Trophoblast cell (in vitro differentiated cells and primary cell): ENCODE measurements around the gene RBM33.
A peak's percentile ranks its signal among the peaks of the same experiment; 100 is the strongest.

Experiments used
- DNase-seq, 2 donors: peaks; one replicate each; pipeline ENCODE4 v3.0.0-alpha.2; 2016
- H2AFZ ChIP-seq: 2 replicates; pipeline ENCODE4 v1.6.1; 2013; ENCODE audit warnings: low read length, moderate library complexity, mild to moderate bottlenecking; ENCODE audit not compliant: insufficient read depth, poor library complexity
- H2AK5ac ChIP-seq: 2 replicates; pipeline ENCODE4 v1.6.1; 2013; ENCODE audit warnings: mild to moderate bottlenecking, low read length
- H2BK120ac ChIP-seq: 2 replicates; pipeline ENCODE4 v1.6.1; 2013; ENCODE audit warnings: low read length, mild to moderate bottlenecking, moderate library complexity; ENCODE audit not compliant: insufficient read depth, poor library complexity
- H2BK12ac ChIP-seq: 2 replicates; pipeline ENCODE4 v1.6.1; 2013; ENCODE audit warnings: mild to moderate bottlenecking, low read length, moderate library complexity
- H2BK5ac ChIP-seq: 2 replicates; pipeline ENCODE4 v1.6.1; 2013; ENCODE audit warnings: low read length, low read depth, moderate library complexity, mild to moderate bottlenecking; ENCODE audit not compliant: poor library complexity
- H3K14ac ChIP-seq: 2 replicates; pipeline ENCODE4 v1.6.1; 2013; ENCODE audit warnings: mild to moderate bottlenecking, low read length
- H3K18ac ChIP-seq: 2 replicates; pipeline ENCODE4 v1.6.1; 2013; ENCODE audit warnings: mild to moderate bottlenecking, low read length
- H3K23ac ChIP-seq: 2 replicates; pipeline ENCODE4 v1.6.1; 2013; ENCODE audit warnings: low read length
- H3K27ac ChIP-seq: 2 replicates; pipeline ENCODE4 v1.5.1; 2013; ENCODE audit warnings: low read depth, mild to moderate bottlenecking, inconsistent platforms, low read length, moderate library complexity
- H3K27me3 ChIP-seq: 2 replicates; pipeline ENCODE4 v1.6.1; 2013; ENCODE audit warnings: inconsistent platforms, mild to moderate bottlenecking, low read length, moderate library complexity; ENCODE audit not compliant: insufficient read depth
- H3K36me3 ChIP-seq, 2 experiments: 1 replicate in 1 of 2; 2 replicates in 1 of 2; pipeline ENCODE4 v1.6.1; 2013; ENCODE audit warnings: low read length in 2 of 2, mild to moderate bottlenecking in 2 of 2, moderate library complexity in 1 of 2; ENCODE audit not compliant: insufficient read depth in 2 of 2, control insufficient read depth in 1 of 2
- H3K4ac ChIP-seq: 2 replicates; pipeline ENCODE4 v1.6.1; 2013; ENCODE audit warnings: low read depth, mild to moderate bottlenecking, low read length, moderate library complexity
- H3K4me1 ChIP-seq, 2 experiments: 1 replicate in 1 of 2; 2 replicates in 1 of 2; pipeline ENCODE4 v1.6.1; 2013; ENCODE audit warnings: low read length in 2 of 2, mild to moderate bottlenecking in 2 of 2, moderate library complexity in 1 of 2; ENCODE audit not compliant: insufficient read depth in 2 of 2, control insufficient read depth in 1 of 2
- H3K4me2 ChIP-seq: 2 replicates; pipeline ENCODE4 v1.6.1; 2013; ENCODE audit warnings: inconsistent platforms, mild to moderate bottlenecking, low read length, moderate library complexity
- H3K4me3 ChIP-seq: 2 replicates; pipeline ENCODE4 v1.5.1; 2013; ENCODE audit warnings: mild to moderate bottlenecking, low read depth, low read length, inconsistent platforms
- H3K79me1 ChIP-seq: one replicate; pipeline ENCODE4 v1.6.1; 2013; ENCODE audit warnings: low read length
- H3K79me2 ChIP-seq: 2 replicates; pipeline ENCODE4 v1.6.1; 2013; ENCODE audit warnings: low read length, mild to moderate bottlenecking; ENCODE audit not compliant: control insufficient read depth, insufficient read depth, poor library complexity
- H3K9ac ChIP-seq: 2 replicates; pipeline ENCODE4 v1.6.1; 2013; ENCODE audit warnings: mild to moderate bottlenecking, low read length
- H3K9me3 ChIP-seq: 2 replicates; pipeline ENCODE4 v1.6.1; 2013; ENCODE audit warnings: low read depth, mild to moderate bottlenecking, control low read depth, inconsistent platforms, low read length; ENCODE audit not compliant: insufficient read depth
- H4K12ac ChIP-seq: 2 replicates; pipeline ENCODE4 v1.6.1; 2013; ENCODE audit warnings: low read depth, mild to moderate bottlenecking, low read length, moderate library complexity
- H4K8ac ChIP-seq: 2 replicates; pipeline ENCODE4 v1.6.1; 2013; ENCODE audit warnings: low read depth, mild to moderate bottlenecking, low read length, moderate library complexity
- H4K91ac ChIP-seq: one replicate; pipeline ENCODE4 v1.6.1; 2013; ENCODE audit warnings: low read depth, mild to moderate bottlenecking, low read length, moderate library complexity
- WGBS: extraction: QIAGEN DNeasy Blood & Tissue Kit; methylation state at CpG from one replicate; pipeline ENCODE4 v1.1.7; 2013; ENCODE audit warnings: missing lambda C conversion rate; ENCODE audit not compliant: insufficient read length, insufficient coverage; ENCODE audit errors: extremely low coverage; 5-methylcytosine and 5-hydroxymethylcytosine counted together

Gene RBM33

GRCh38 chr7:155802291-155802690 is 157.8 kb downstream of the RBM33 start:
- Histone ChIP-seq H4K91ac (no peak overlapping the region), H2BK5ac (no peak overlapping the region), H3K27me3 (peaks cover 48% of the 10 kb centered on the region), H3K36me3 (no peaks in the 10 kb centered on the region), H3K9ac (no peak overlapping the region), H2BK12ac (no peak overlapping the region), H3K4me1 (peaks cover 10 to 26% of the 10 kb centered on the region in 2 experiments), H2BK120ac (no peak overlapping the region), H3K9me3 (peaks cover 12% of the 10 kb centered on the region), H2AK5ac (no peak overlapping the region), H3K4me3 (no peak overlapping the region), H4K12ac (no peak overlapping the region), H3K18ac (no peak overlapping the region), H3K4me2 (no peak overlapping the region), H3K79me2 (no peaks in the 10 kb centered on the region), H3K4ac (no peak overlapping the region), H4K8ac (no peak overlapping the region), H3K23ac (no peak overlapping the region), H3K79me1 (no peaks in the 10 kb centered on the region), H3K14ac (no peak overlapping the region), H2AFZ (no peak overlapping the region), H3K27ac (no peak overlapping the region)
- DNase-seq = no peak
- WGBS = no CpG with 5 or more reads among the region's 6 CpGs

- Histone ChIP-seq H3K9ac (no peak overlapping the region), H3K79me2 (no peaks in the 10 kb centered on the region), H3K27me3 (peaks cover 53% of the 10 kb centered on the region), H3K9me3 (peaks cover 12% of the 10 kb centered on the region), H3K23ac (no peak overlapping the region), H3K4me2 (peak overlapping the region; percentile 89), H2BK5ac (no peak overlapping the region), H3K36me3 (no peaks in the 10 kb centered on the region), H4K8ac (no peak overlapping the region), H2AFZ (no peak overlapping the region), H2BK12ac (no peak overlapping the region), H3K4ac (no peak overlapping the region), H3K79me1 (no peaks in the 10 kb centered on the region), H3K18ac (no peak overlapping the region), H4K12ac (no peak overlapping the region), H2AK5ac (no peak overlapping the region), H3K4me1 (peaks cover 15 to 31% of the 10 kb centered on the region in 2 experiments), H3K27ac (no peak overlapping the region), H3K14ac (no peak overlapping the region), H2BK120ac (no peak overlapping the region), H4K91ac (no peak overlapping the region), H3K4me3 (no peak overlapping the region)
- no CpG with 5 or more reads among the region's 70 CpGs for WGBS
- no peak for DNase-seq
Measured at GRCh38 chr7:155802906-155803417, 158.5 kb downstream of the RBM33 start.

GRCh38 chr7:155803418-155804376 is 159.2 kb downstream of the RBM33 start:
- Histone ChIP-seq H4K91ac (no peak overlapping the region), H2BK5ac (no peak overlapping the region), H3K14ac (no peak overlapping the region), H3K4me2 (peak overlapping the region; percentile 89), H3K18ac (no peak overlapping the region), H3K23ac (no peak overlapping the region), H3K79me2 (no peaks in the 10 kb centered on the region), H3K4me3 (peak overlapping the region; percentile 63), H3K79me1 (no peaks in the 10 kb centered on the region), H4K8ac (no peak overlapping the region), H3K4ac (no peak overlapping the region), H2AK5ac (no peak overlapping the region), H3K27ac (no peak overlapping the region), H4K12ac (no peak overlapping the region), H2AFZ (peak overlapping the region; percentile 35), H3K9ac (no peak overlapping the region), H3K4me1 (peaks cover 17 to 36% of the 10 kb centered on the region in 2 experiments), H3K27me3 (peaks cover 59% of the 10 kb centered on the region), H2BK120ac (no peak overlapping the region), H3K9me3 (peaks cover 11% of the 10 kb centered on the region), H3K36me3 (no peaks in the 10 kb centered on the region), H2BK12ac (no peak overlapping the region)
- WGBS = no CpG with 5 or more reads among the region's 96 CpGs
- DNase-seq = peak; percentile 70 to 78

- Histone ChIP-seq H2AFZ (no peak overlapping the region), H2BK5ac (no peak overlapping the region), H3K27me3 (peaks cover 66% of the 10 kb centered on the region), H3K79me2 (no peaks in the 10 kb centered on the region), H4K91ac (no peak overlapping the region), H3K14ac (no peak overlapping the region), H3K36me3 (no peaks in the 10 kb centered on the region), H3K9me3 (peaks cover 11% of the 10 kb centered on the region), H3K4ac (no peak overlapping the region), H3K23ac (no peak overlapping the region), H4K12ac (no peak overlapping the region), H2BK120ac (no peak overlapping the region), H3K4me3 (no peak overlapping the region), H2AK5ac (no peak overlapping the region), H4K8ac (no peak overlapping the region), H3K4me2 (peak overlapping the region; percentile 89), H3K18ac (no peak overlapping the region), H3K4me1 (peaks cover 19 to 38% of the 10 kb centered on the region in 2 experiments), H3K27ac (no peak overlapping the region), H3K79me1 (no peaks in the 10 kb centered on the region), H2BK12ac (no peak overlapping the region), H3K9ac (no peak overlapping the region)
- DNase-seq = no peak
- no CpG with 5 or more reads among the region's 17 CpGs for WGBS
Measured at GRCh38 chr7:155804431-155804831, 160.0 kb downstream of the RBM33 start.
